ENCODE data around the gene CCDC190. TPM values are rescaled to one million over a fixed set of nuclear protein-coding genes. Genes with fewer than 3 reads are reported as not detected.

CCDC190 gene
- total RNA-seq, 1 experiment from 2014 or later = not detected

GRCh38 chr1:162849711-162850110, 11.3 kb downstream of the CCDC190 start:
- intact Hi-C loops (cut with micrococcal nuclease) = no loop called here
- Histone ChIP-seq H3K4me3 (replicated peaks in 1 of 2; ENCODE audit: low read depth in 1 of 2, low read length in 2 of 2) (no peak overlapping the region), H3K36me3 (ENCODE audit: control insufficient read depth in 1 of 2, insufficient read depth in 2 of 2, low read length in 2 of 2) (no peaks in the 10 kb centered on the region), H3K4me2 (ENCODE audit: low read length) (no peak overlapping the region), H3K4me1 (ENCODE audit: control insufficient read depth in 1 of 2, insufficient read depth in 2 of 2, low read length in 2 of 2) (no peaks in the 10 kb centered on the region), H3K9me2 (ENCODE audit: insufficient read depth) (no peaks in the 10 kb centered on the region), H3K9ac (ENCODE audit: low read length) (no peak overlapping the region), H3K9me3 (ENCODE audit: control insufficient read depth in 1 of 2, insufficient read depth in 1 of 2, low read depth in 1 of 2, low read length in 2 of 2) (no peaks in the 10 kb centered on the region), H3K27me3 (ENCODE audit: insufficient read depth, low read length) (no peaks in the 10 kb centered on the region), H4K20me1 (ENCODE audit: insufficient read depth) (no peaks in the 10 kb centered on the region), H2AFZ (ENCODE audit: low read depth, low read length, poor library complexity, severe bottlenecking) (no peak overlapping the region), H3K27ac (ENCODE audit: low read depth, low read length) (no peak overlapping the region), H3K79me2 (ENCODE audit: insufficient read depth, low read length) (no peaks in the 10 kb centered on the region)
- ChIA-PET CTCF (interaction anchor here (3.8 kb wide), 1 partner anchor 466 kb away, joined by 32 read pairs; no protein-coding TSS in a partner anchor), RAD21 (ENCODE audit: low non-redundant PET in 1 of 2, low total read pairs in 2 of 2, uncharacterized antibody in 2 of 2, unreplicated experiment in 2 of 2) (no interaction called here), POLR2A (no interaction called here)
- TF ChIP-seq POLR2AphosphoS5 (IDR thresholded peaks at IDR 0.05; ENCODE audit: low read depth, low read length) (no peak), JUND (IDR thresholded peaks at IDR 0.05) (no peak), CEBPB (IDR thresholded peaks at IDR 0.05; ENCODE audit: low read depth) (no peak), EZH2 (IDR thresholded peaks at IDR 0.05) (no peak), SRF (IDR thresholded peaks at IDR 0.05; ENCODE audit: low read depth) (no peak), REST (IDR thresholded peaks at IDR 0.05; ENCODE audit: low read depth) (no peak)
- ATAC-seq = no peak
- no peak for DNase-seq (ENCODE audit: low read depth, low spot score)
- no TSS peak for BruUV-seq (replicated peaks)

DNA sequence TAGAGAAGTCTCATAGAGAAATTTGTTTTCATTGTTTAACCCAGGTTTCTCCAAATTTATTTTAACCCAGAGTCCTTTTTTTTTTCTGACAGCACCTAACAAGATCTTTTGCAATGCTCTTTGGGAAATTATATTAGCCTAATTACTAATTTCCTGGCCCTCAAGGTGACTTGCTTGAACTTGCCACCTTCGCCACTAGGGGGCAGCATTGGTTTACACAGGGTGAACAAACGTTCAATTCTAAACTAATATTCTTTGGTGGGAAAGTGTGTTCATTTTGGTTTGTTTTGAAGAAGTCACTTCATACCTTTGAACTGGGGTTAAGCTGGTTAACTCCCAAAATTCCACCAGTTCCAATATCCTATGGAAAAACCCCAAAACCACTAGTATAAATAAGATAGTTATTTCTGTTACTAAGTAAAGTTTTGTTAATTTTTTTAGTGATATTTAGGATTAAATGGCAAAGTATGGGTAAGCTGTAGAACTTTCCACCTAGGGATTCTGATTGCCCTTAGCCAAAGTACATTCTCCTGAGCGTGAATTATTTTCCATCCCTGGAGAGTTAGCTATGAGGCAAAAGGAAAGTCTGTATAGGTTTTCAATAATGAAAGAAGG, 13.0 kb downstream of the CCDC190 start:
- CTCF ChIA-PET = interaction anchor here (0.6 to 3.8 kb wide), 11 partner anchors 11 to 1902 kb away, joined by 3 to 32 read pairs (median 3); no protein-coding TSS in a partner anchor
- intact Hi-C loops (cut with micrococcal nuclease) = no loop called here
- POLR2A ChIA-PET = no interaction called here
- no peak for TF ChIP-seq SP1 (IDR thresholded peaks at IDR 0.05; ENCODE audit: low read depth)
- no peak for TF ChIP-seq CEBPB (IDR thresholded peaks at IDR 0.05; ENCODE audit: low read depth)
- TF ChIP-seq SIN3A (IDR thresholded peaks at IDR 0.05; ENCODE audit: low read depth) = no peak
- no peak for TF ChIP-seq POLR2A (IDR thresholded peaks at IDR 0.05; ENCODE audit: borderline replicate concordance, extremely low read depth, insufficient read depth, insufficient read length)
- no peak for TF ChIP-seq ZFX (IDR thresholded peaks at IDR 0.05)
- no peak for TF ChIP-seq ZNF274 (IDR thresholded peaks at IDR 0.05; ENCODE audit: low read depth, low read length)
- peak; percentile 80 to 96 (median 89) for TF ChIP-seq CTCF (IDR thresholded peaks at IDR 0.05 in 2 of 3, conservative IDR thresholded peaks at IDR 0.05 in 1 of 3; ENCODE audit: borderline replicate concordance in 1 of 3, insufficient read depth in 1 of 3, low read depth in 2 of 3, low read length in 2 of 3)
- peak; percentile 85 for TF ChIP-seq RAD21 (IDR thresholded peaks at IDR 0.05; ENCODE audit: low read depth)
- no peak for TF ChIP-seq FOSL1 (IDR thresholded peaks at IDR 0.05; ENCODE audit: low read depth)
- no peak for TF ChIP-seq SRF (IDR thresholded peaks at IDR 0.05; ENCODE audit: low read depth)

More for the DNA sequence above, 13.0 kb downstream of the CCDC190 start:
- RAD21 ChIA-PET (ENCODE audit: low non-redundant PET in 1 of 2, low total read pairs in 2 of 2, uncharacterized antibody in 2 of 2, unreplicated experiment in 2 of 2) = no interaction called here
- BruUV-seq (replicated peaks) = no TSS peak
- Histone ChIP-seq H3K79me2 (ENCODE audit: insufficient read depth, low read length) (no peaks in the 10 kb centered on the region), H4K20me1 (ENCODE audit: insufficient read depth) (no peaks in the 10 kb centered on the region), H3K9me2 (ENCODE audit: insufficient read depth) (no peaks in the 10 kb centered on the region), H3K9ac (ENCODE audit: low read length) (no peak overlapping the region), H3K4me3 (replicated peaks in 1 of 2; ENCODE audit: low read depth in 1 of 2, low read length in 2 of 2) (no peak overlapping the region), H3K36me3 (ENCODE audit: control insufficient read depth in 1 of 2, insufficient read depth in 2 of 2, low read length in 2 of 2) (no peaks in the 10 kb centered on the region), H3K9me3 (ENCODE audit: control insufficient read depth in 1 of 2, insufficient read depth in 1 of 2, low read depth in 1 of 2, low read length in 2 of 2) (no peaks in the 10 kb centered on the region), H3K27me3 (ENCODE audit: insufficient read depth, low read length) (no peaks in the 10 kb centered on the region), H3K4me1 (ENCODE audit: control insufficient read depth in 1 of 2, insufficient read depth in 2 of 2, low read length in 2 of 2) (no peaks in the 10 kb centered on the region), H2AFZ (ENCODE audit: low read depth, low read length, poor library complexity, severe bottlenecking) (peak overlapping the region; percentile 24), H3K4me2 (ENCODE audit: low read length) (no peak overlapping the region), H3K27ac (ENCODE audit: low read depth, low read length) (no peak overlapping the region)
- DNase-seq (ENCODE audit: low read depth, low spot score) (peak; percentile 62), ATAC-seq (peak; percentile 80)

Data from HCT116 (cell line).